Keratinocyte (primary cell): Measurements from ENCODE around the gene MUCL1. TPM values are rescaled to one million over a fixed set of nuclear protein-coding genes. Genes with fewer than 3 reads are reported as not detected.

Experiments used
- DNase-seq: peaks from one replicate; pipeline ENCODE4 v3.0.0-alpha.2; 2011; ENCODE audit warnings: low read depth, missing footprints, low spot score
- FAIRE-seq: peaks from 2 replicates; lab custom pipeline; 2011; peaks lifted over from hg19 to GRCh38; lab: Jason Lieb, UNC
- H2AFZ ChIP-seq: 2 replicates; pipeline ENCODE4 v1.6.0; 2012; ENCODE audit warnings: low read length, control low read depth, inconsistent platforms; ENCODE audit not compliant: control insufficient read depth
- H3K27ac ChIP-seq: 2 replicates; pipeline ENCODE4 v1.5.1; 2011; ENCODE audit warnings: low read length; ENCODE audit not compliant: control insufficient read depth, insufficient read depth
- H3K27me3 ChIP-seq: 3 replicates; pipeline ENCODE4 v1.6.0; 2011; ENCODE audit warnings: low read length; ENCODE audit not compliant: control insufficient read depth, insufficient read depth; ENCODE audit errors: extremely low read depth
- H3K36me3 ChIP-seq, 2 experiments: 2 replicates in 1 of 2; 3 replicates in 1 of 2; pipeline ENCODE4 v1.5.1; 2011; ENCODE audit warnings: low read length in 2 of 2, mild to moderate bottlenecking in 1 of 2; ENCODE audit not compliant: control insufficient read depth in 2 of 2, insufficient read depth in 2 of 2; ENCODE audit errors: extremely low read depth in 1 of 2
- H3K4me1 ChIP-seq: 3 replicates; pipeline ENCODE4 v1.5.1; 2011; ENCODE audit warnings: low read length; ENCODE audit not compliant: control insufficient read depth, insufficient read depth; ENCODE audit errors: extremely low read depth
- H3K4me2 ChIP-seq: 3 replicates; pipeline ENCODE4 v1.6.0; 2011; ENCODE audit warnings: low read depth, low read length; ENCODE audit not compliant: control insufficient read depth, insufficient read depth; ENCODE audit errors: extremely low read depth
- H3K4me3 ChIP-seq, 3 experiments: fragments of 200-600 bp in 1 of 3; sonication (generic) in 1 of 3; 2 replicates in 2 of 3; 3 replicates in 1 of 3; pipeline ENCODE4 v1.5.1; 2011 to 2016; ENCODE audit warnings: low read length in 3 of 3, mild to moderate bottlenecking in 3 of 3, control low read depth in 2 of 3, inconsistent platforms in 1 of 3, low read depth in 1 of 3, mixed read lengths in 1 of 3, mixed run types in 1 of 3, moderate library complexity in 1 of 3; ENCODE audit not compliant: control insufficient read depth in 2 of 3, insufficient read depth in 2 of 3; ENCODE audit errors: extremely low read depth in 1 of 3
- H3K79me2 ChIP-seq: 2 replicates; pipeline ENCODE4 v1.6.0; 2012; ENCODE audit warnings: low read length; ENCODE audit not compliant: control insufficient read depth, insufficient read depth
- H3K9ac ChIP-seq: 3 replicates; pipeline ENCODE4 v1.6.0; 2011; ENCODE audit warnings: low read length; ENCODE audit not compliant: control insufficient read depth, insufficient read depth; ENCODE audit errors: extremely low read depth
- H3K9me1 ChIP-seq: 3 replicates; pipeline ENCODE4 v1.6.0; 2011; ENCODE audit warnings: low read length; ENCODE audit not compliant: control insufficient read depth, insufficient read depth; ENCODE audit errors: extremely low read depth
- H3K9me3 ChIP-seq: 2 replicates; pipeline ENCODE4 v1.5.1; 2012; ENCODE audit warnings: low read depth, low read length; ENCODE audit not compliant: control insufficient read depth
- H4K20me1 ChIP-seq: 3 replicates; pipeline ENCODE4 v1.6.0; 2011; ENCODE audit warnings: low read length; ENCODE audit not compliant: control insufficient read depth, insufficient read depth; ENCODE audit errors: extremely low read depth
- CTCF ChIP-seq, 3 experiments: IDR thresholded peaks in 1 of 3; conservative IDR thresholded peaks in 1 of 3; optimal IDR thresholded peaks in 1 of 3; 2 replicates in 2 of 3; 3 replicates in 1 of 3; pipeline versions ENCODE3 to v1.5.1; 2011; ENCODE audit warnings: low read length in 3 of 3, mild to moderate bottlenecking in 3 of 3, moderate library complexity in 2 of 3, control low read depth in 1 of 3, inconsistent platforms in 1 of 3; ENCODE audit not compliant: insufficient read depth in 2 of 3; ENCODE audit errors: extremely low read depth in 1 of 3
- EZH2 ChIP-seq: IDR thresholded peaks from one replicate; pipeline ENCODE4 v1.6.1; 2012; ENCODE audit warnings: inconsistent platforms, mild to moderate bottlenecking, low read length, moderate library complexity
- dilution Hi-C: fragments of 300-500 bp; cut with MboI; formaldehyde crosslinking; loops from one replicate; pipeline ENCODE4 v1.7.0; 2020; ENCODE audit warnings: low sequenced_read_pairs; ENCODE audit not compliant: extremely low pct_ligation_motif_present
- polyA plus RNA-seq, 5 experiments: library from polyadenylated mRNA; depleted of rRNA in 3 of 5; stranded (reverse) in 3 of 5; stranded (forward) in 1 of 5; unstranded in 1 of 5; fragments of >200 nt; gene quantifications; 1 replicate in 1 of 5; 2 replicates in 3 of 5; 3 replicates in 1 of 5; pipeline versions ENCODE4 v1.2.1 to v1.2.3, GENCODE V29; 2011 to 2012; ENCODE audit warnings: missing spikeins in 2 of 5, low read depth in 1 of 5, low replicate concordance in 1 of 5

The MUCL1 gene
- polyA plus RNA-seq, 1 donor (not counting 4 experiments of a cell fraction or from before 2014, with no cell fraction given), result 2.9 TPM

DNA sequence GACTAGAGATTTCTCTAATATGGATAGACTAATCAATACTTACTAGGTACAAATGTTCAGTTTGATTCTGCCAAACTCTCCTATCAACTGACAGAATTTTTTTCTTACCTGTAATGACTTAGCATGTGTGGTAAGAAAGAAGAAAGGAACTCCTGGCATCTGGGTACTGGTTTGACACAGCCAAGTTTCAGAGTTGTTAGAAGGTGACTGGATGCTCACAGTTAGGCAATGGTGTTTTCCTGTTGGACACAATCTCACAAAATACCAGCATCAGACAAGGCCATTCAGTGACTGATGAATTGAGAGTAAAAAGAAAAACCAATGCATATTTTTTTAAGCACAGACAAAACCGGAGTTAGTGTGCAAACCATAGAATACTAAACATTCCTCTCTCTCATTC is 4.2 kb downstream of the MUCL1 start:
- H3K9me1 ChIP-seq, result no peaks in the 10 kb centered on the region
- DNase-seq (no peak), FAIRE-seq (peak; percentile 26)
- dilution Hi-C loops, result no loop called here
- H3K9ac ChIP-seq, result no peak overlapping the region
- H3K4me1 ChIP-seq, result no peaks in the 10 kb centered on the region
- no peak overlapping the region for H3K4me3 ChIP-seq
- no peaks in the 10 kb centered on the region for H3K9me3 ChIP-seq
- no peaks in the 10 kb centered on the region for H3K79me2 ChIP-seq
- H3K27ac ChIP-seq, result no peak overlapping the region
- no peak overlapping the region for H2AFZ ChIP-seq
- no peaks in the 10 kb centered on the region for H3K36me3 ChIP-seq
- H3K27me3 ChIP-seq, result no peaks in the 10 kb centered on the region
- TF ChIP-seq CTCF (optimal IDR thresholded peaks at IDR 0.05 in 1 of 3, IDR thresholded peaks at IDR 0.05 in 1 of 3, conservative IDR thresholded peaks at IDR 0.05 in 1 of 3; ENCODE audit: extremely low read depth in 1 of 3, insufficient read depth in 2 of 3, low read length in 3 of 3) (no peak), EZH2 (no peak)
- no peak overlapping the region for H3K4me2 ChIP-seq
- no peaks in the 10 kb centered on the region for H4K20me1 ChIP-seq

DNA sequence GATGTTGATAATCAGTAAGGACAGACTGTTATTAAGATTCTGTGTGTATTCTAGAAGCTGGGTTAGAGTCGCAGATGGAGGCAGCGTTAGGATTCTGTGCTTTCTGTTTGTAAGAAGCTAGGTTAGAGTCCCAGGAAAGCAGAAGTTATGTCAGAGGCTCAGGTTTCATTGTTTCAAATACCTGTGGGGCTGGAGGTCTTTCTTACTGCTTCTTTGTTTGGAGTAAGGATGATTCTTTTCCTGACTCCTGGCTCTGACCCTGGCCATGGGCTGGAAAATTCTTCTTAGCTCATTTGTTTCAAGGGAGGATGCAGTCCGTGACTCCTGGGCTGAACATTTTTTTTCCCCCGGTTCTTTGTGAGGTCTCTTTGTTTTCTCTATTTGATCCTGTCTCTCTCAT is 5.2 kb downstream of the MUCL1 start:
- DNase-seq, result no peak
- H3K27ac ChIP-seq, result no peak overlapping the region
- no peak for FAIRE-seq
- H3K9me1 ChIP-seq, result no peaks in the 10 kb centered on the region
- H3K9ac ChIP-seq, result no peak overlapping the region
- no peaks in the 10 kb centered on the region for H3K36me3 ChIP-seq
- H3K4me3 ChIP-seq, result no peak overlapping the region
- no peak overlapping the region for H3K4me2 ChIP-seq
- TF ChIP-seq CTCF (optimal IDR thresholded peaks at IDR 0.05 in 1 of 3, IDR thresholded peaks at IDR 0.05 in 1 of 3, conservative IDR thresholded peaks at IDR 0.05 in 1 of 3; ENCODE audit: extremely low read depth in 1 of 3, insufficient read depth in 2 of 3, low read length in 3 of 3), result no peak
- TF ChIP-seq EZH2, result no peak
- no peaks in the 10 kb centered on the region for H3K9me3 ChIP-seq
- H3K4me1 ChIP-seq, result no peaks in the 10 kb centered on the region
- no peaks in the 10 kb centered on the region for H3K27me3 ChIP-seq
- H2AFZ ChIP-seq, result no peak overlapping the region
- dilution Hi-C loops, result no loop called here
- no peaks in the 10 kb centered on the region for H4K20me1 ChIP-seq
- H3K79me2 ChIP-seq, result no peaks in the 10 kb centered on the region
